ENCODE measurements around the gene MED26. TPM values are rescaled to one million over a fixed set of nuclear protein-coding genes. Genes with fewer than 3 reads are reported as not detected.

Gene MED26
- total RNA-seq, 1 donor from 2014 or later, result 6.3 TPM

DNA sequence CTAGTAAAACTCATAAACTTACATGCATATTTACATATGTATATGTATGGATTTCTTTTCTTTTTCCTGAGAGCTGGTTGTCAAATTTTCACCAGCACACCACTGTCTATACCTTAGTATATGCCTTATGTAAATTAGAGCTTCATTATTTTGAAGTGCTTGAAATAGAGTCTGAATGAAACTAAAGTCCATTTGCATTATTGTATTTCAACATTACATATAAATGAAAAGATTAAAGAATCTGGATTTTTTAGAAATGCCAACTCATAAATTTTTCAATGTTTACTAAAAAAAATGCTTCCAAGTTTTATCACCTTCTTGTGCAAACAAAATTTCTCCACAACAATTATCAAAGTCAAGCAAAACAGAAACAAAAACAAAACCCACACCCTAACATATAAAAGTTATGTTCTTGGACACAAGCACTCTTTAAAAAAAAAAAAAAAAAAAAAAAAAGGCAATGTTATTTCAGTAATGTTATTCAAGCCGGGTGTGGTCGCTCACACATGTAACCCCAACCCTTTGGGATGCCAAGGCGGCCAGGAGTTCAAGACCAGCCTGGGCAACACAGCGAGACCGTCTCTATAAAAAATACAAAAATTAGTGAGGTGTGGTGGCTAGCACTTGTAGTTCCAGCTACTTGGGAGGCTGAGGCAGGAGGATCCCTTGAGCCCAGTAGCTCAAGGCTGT lies 18.3 kb downstream of the MED26 start:
- no peak for ATAC-seq

DNA sequence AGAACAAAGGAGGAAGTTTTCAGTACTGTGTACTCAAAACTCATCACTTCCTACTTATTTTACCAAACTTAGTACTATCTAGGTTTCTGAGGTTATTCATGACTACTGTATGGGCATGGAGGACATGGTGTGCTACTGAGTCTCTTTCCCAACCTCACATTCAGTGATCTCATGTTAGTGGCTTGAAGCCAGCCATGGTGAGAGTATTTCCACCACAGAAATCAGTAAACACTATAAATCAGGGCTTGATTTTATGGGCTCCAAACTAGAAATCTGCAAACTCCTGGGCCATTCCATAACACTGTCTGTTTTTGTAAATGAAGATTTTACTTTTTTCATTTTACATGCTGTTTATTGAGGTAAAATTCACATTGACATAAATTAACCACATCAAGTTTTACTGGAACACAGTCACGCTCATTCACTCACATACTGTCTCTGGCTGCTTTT lies 19.7 kb downstream of the MED26 start:
- ATAC-seq, result no peak

DNA sequence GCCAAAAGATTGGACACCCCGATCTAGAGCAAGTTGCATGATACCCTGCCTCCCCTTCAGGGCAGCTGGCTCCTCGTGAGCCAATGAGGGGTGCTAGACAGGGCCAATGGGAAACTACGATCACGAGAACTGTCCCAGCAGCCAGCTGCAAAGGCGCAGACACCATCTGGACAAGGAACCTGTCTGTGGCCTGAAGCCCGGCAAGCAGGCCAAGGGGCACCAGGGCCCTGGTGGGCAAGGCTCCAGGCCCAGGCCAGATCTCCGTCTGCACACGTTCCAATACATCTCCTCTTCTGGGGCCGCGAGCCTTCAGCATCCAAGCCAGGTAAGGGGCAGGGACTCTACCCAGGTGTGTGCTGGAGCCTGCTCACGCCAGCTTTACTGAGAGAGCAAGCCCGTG lies 20.2 kb downstream of the MED26 start:
- no peak for ATAC-seq

DNA sequence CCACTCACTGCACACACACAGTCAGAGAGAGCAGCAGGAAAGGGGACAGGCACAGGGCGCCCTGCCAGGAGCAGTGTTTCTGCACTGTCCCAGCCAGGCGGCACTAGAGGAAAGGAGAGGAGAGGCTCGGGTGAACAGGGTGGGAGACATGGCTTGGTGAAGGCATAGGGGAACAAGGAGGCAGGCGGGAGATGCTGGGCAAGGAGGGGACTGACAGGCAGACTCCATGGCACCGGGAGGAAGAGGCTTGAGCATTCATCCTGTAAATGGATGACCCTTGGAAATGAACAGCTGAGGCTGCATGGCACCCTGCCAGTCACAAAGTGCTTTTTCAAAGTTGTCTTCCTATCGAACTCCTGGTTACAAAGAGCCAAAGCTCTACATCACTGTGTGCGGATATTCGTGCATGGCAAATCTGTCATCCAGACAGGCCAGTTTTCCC lies 22.4 kb downstream of the MED26 start:
- peak; percentile 13 for ATAC-seq

DNA sequence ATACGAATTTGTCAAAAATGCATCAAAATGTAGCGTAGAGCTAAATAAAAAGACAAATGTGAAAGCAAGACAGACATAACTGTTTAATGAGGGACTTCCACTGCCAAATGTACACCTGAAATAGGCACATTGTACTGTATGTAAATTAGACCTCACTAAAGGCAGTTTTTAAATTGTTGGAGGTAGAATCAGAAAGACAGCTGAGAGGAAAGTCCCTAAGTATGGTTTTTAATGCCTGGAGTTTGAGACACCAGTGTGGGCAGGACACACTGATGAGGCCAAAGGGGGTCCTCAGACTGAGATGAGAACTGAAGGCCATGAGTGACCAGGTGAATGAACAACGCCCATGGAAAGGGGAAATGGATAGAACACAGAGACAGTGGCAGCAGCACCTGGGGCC lies 22.9 kb downstream of the MED26 start:
- ATAC-seq, result no peak

DNA sequence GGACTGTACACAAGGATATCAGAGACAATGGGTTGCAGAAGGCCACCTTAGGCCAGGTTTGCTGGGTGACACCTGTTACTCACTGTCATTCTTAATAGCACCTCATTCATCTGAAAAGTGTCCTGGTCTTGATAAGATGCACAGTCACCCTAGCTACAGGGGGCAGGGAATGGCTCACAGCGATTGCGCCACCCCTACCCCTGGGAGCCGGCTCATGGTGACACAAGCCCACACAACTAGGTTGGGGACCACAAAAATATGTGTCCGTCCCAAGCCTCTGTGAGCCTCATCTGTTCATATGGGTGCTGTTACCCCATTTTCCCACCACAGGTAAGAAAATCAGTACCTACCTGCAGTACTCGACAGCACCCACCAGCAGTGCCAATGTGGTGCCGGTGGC lies 23.4 kb downstream of the MED26 start:
- no peak for ATAC-seq

DNA sequence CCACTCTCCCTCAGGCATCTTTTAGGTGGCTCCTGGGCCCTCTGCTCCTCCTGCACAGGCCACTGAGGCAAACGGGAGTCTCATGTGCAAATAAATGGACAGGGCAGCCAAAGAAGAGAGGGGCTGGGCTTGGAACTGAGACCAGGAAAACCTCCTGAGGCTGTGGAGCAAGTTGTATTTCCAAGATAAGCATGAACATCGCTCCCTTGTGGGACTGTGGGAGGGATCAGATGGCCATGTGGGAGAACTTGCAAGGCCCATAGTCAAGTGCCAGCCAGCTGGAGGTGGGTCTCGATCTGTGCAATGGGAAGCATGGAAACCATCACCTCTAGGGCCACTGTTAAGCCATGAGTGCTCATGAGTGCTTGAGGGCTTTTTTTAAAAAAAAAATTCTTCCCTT lies 24.9 kb downstream of the MED26 start:
- ATAC-seq, result no peak

DNA sequence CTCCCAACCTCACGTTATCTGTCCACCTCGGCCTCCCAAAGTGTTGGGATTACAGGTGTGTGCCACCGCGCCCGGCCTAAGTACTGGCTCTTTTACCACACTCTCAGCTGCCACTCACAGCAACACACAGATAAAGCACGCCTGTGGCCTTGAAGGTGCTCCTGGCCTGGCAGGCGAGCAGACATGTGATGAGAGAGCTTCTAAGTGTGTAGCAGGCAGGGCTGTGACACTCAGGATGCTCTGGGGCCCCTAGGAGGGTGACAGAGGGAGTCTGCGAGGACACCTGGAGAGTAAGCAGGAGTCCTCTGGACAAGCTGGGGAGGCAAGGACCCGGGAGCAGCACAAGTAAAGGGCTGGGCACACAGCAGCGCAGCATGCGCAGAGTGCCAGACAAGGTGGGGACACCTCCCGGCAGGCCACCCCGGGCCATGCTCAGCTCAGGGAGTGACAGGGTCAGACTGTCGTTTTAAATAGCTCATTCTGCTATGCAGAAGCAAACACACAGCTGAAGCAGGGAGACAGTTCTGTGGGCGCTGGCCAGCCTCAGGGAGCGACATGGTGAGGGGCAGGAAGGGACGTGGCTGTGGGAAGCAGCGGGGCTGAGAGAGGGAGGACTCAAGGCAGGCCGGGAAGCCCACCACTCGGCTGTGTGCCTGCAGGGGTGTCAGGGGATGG lies 26.5 kb downstream of the MED26 start:
- ATAC-seq, result no peak

DNA sequence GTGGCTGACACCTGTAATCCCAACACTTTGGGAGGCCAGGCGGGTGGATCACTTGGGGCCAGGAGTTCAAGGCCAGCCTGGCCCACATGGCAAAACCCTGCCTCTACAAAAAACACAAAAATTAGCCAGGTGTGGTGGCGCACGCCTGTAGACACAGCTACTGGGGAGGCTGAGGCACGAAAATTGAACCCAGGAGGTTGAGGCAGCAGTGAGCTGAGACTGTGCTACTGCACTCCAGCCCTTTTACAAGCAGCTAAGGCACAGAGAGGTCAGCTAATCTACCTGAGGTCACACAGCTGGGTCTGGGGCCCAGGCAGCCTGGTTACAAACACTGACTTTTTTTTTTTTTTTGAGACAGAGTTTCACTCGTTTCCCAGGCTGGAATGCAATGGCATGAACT lies 27.2 kb downstream of the MED26 start:
- no peak for ATAC-seq

DNA sequence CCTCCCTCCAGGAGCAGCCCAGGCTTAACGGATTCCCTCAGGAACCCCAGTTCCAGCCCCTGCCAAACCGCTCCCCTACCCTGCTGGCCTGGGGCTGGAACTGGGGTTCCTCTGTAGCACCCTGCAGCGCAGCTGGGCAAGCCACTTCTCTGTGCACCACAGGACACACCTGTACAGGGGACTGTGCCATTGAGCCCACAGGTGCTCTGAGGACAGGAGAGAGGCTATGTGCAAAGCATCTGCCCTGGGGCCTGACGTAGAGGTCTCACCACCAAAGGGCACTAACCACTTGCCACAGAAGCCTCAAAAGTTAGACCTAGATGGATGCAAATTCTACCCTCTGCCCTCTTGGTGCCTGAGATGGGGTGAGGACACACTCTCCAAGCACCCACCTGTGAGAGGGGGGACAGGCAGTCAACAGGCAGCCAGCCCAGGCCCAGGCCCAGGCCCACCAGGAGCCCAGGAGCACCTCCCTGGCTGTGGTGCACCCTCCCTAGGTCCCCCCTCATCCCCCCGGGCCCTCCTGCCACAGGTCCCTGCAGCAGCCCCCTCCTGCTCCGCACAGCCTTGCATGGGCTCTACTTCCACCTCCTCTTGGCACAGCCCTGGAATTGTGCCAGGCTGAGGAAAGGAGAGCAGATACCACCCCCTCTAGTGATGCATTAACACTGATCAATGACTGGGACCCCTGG lies 28.2 kb downstream of the MED26 start:
- ATAC-seq, result peak; percentile 17

DNA sequence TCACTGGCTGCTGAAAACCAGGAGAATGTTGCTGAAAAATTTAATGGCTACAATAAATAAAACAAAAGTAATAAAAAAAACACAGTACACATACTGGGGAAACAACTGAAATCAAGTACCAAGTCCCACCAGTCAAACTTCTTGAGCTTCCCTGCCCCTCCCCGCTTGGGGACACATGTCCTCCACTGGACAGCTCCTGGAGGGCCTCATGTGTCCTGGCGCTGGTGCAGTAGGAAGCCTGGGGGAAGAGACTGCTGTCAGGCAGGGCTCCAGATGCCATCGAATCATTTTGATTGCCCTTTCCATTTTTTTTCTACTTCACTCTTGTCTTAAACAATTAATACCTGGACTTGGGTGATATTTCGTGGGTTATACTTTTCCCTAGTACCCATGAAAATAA lies 29.2 kb downstream of the MED26 start:
- no peak for ATAC-seq

DNA sequence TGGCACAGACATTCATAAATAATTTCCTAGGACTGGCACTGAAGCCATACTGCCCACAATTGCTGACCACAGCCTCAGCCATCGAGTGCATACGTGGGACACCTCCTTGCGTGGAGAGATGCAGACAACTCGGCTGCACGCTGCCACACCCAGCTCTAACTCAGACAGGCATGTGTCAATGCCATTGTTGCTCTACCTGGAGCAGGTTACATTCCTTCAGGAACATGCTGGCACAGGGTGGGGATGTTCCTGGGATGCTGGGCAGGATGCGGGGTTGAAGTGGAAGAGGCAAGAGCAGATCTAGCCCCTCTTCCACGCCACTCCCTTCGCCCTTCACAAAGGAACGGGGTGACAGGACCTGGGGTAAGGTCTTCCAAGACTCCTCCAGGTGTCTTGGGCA lies 31.6 kb downstream of the MED26 start:
- no peak for ATAC-seq

DNA sequence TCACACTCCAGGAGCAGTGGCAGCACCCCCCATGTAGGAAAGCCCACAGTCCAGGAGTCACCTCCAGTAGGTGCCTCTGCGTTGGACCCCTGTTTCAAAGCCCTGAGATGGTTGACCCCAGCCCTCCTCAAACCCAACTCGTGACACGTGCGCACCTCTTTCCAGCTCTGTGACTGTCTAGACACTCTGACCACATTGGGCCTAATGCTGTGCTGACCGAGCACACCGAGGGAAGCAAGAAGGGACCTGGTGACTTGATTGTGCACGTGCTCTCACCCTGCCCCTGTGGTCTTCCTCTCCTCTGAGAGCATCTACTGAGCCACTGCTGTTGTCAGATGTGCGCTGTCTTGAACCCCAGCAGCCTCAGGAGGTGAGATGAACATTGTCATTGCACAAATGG lies 32.9 kb downstream of the MED26 start:
- ATAC-seq, result no peak

DNA sequence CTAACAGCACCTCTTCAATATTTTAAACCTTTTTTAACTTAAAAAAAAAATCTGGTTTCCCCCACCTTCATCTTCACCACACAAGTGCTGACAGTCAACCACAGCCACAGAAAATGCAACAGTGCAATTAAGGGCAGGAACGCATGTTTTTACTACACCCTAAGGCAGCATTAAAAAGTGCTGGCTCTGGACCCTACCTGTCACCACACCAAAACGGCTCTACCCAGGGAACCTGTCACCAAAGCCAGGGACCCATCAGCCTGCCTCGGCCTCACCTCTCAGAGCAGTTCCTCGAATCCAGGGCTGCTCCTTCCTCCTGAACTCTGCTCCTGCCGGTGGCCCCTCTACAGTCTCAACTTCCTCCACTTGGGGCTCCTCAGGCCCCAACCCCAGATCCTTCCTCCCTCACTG lies 33.3 kb downstream of the MED26 start:
- ATAC-seq, result no peak

DNA sequence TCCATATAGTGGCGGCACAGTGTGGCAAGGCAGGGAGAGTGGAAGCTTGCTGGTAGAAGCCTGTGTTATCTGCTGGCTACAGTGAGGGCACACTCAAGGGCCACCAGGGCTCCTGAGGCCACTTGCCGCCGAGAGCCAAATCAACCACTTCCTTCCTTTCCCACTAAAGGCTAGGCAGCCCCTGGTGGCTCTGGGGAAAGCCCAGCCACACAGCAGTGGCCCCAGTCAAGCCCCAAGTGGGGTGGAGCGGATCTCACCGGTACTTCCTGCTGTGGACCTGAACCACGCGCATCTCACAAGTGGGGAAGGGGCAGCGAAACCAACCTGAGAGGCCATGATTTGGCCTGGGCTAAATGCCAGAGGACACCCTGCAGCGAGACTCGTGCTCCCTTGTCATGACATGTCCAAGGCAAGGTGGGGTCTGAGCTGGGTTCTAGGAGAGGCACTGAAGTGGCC lies 33.8 kb downstream of the MED26 start:
- no peak for ATAC-seq

DNA sequence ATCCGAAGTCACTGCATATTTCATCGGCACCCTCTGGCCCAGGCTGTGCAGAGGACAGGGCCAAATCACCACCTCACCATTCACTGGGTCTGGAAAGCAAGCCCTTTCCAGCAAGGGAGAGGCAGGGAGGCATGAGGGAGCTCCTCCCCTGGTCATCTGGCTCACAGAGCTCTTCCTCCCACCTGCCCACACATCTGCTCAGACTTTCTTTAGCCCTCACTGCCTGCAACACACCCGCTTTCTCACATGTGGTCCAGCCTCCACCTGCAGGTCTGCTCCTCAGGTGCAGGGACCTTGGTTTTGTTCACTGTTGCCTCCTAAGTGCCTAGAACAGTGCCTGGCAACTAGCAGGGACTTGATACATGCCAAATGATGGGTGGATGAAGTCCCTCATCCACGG lies 34.8 kb downstream of the MED26 start:
- ATAC-seq, result no peak

DNA sequence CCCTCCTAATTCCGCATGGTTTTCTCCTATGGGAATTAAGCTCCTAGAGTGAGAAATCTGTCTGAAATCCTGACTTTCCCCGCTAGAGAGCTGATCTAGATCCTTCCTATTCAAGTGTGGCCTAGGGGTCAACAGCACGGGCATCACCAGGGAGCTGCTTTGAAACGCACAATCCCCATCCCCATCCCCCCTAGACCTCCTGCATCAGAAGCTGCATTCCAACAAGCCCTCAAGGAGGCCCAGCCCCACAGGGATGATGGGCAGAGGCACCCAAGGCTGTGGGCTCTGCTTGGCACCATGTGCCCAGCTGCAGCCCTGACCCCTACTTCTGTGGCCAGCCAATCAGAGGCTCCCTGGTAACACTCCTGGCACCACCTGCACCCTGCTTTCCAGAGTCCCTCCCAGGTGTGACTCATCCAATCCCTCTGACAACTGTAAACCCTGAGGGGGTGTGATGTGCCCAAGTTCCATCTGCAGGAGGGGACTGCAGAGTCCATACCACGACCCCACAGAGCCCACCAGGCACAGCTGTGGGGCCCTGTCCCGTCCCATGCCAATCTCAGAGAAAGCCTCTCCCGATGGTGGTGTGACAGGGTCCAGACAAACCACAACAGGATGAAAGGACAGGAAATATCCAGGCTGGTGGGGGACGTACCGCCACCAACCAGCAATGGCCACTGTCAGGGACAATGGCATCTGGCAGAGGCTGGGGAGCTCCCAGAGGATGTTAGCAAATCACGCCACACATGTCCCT lies 36.0 kb downstream of the MED26 start:
- ATAC-seq, result no peak

DNA sequence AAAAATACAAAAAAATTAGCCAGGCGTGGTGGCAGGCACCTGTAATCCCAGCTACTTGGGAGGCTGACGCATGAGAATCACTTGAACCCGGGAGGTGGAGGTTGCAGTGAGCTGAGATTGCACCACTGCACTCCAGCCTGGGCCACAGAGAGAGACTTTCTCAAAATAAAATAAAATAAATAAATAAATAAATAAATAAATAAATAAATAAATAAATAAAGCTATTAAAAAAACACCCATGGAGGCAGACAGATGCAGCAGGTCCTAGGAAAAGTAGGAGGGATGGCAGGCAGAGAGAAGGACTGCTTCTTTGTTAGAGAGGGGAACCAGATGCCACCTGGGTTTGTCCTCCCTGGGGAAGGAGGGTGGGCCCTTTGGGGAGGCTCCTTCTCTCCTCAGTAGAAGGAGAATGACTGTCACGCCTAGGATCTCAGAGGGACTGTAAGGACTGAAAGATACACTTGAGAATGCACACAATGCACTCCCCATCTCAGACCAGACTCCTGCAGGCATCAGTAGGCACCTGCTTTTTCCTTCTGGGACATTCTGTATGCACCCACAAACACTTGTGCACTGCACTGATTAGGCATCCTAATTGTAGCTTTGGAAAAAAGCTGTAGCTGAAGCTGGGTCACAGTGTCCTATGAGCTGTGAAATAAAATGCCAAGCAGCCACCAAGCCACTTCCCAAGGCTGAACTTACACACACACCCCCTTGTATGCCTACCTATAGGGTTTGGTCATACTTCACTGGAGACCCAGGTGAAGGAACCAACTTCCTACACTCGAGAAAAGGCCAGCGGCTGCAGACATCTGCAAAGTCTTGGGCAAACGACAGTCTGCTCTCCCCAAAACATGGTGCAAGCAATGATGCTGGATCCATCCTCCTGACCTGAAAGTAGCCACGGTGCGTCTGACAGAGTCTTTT lies 36.9 kb downstream of the MED26 start:
- ATAC-seq, result no peak

DNA sequence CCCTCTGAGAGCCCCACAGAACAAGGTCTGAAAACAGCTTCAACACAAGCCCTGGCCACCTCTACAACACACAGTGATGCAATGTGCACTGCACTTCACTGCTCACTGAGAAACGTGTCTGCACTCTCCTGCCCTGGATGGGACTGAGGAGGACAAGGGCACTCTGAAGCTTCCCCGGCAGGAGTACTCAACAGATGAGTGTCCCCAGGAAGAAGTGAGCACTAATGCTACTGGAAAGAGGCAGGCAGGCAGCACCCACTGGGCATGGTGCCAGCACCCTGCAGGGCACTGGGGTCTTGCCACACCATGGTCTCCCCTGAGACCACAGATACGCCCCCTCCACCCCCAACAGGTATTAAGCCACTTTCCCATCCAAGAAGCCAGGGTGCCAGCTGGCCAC lies 38.1 kb downstream of the MED26 start:
- no peak for ATAC-seq

DNA sequence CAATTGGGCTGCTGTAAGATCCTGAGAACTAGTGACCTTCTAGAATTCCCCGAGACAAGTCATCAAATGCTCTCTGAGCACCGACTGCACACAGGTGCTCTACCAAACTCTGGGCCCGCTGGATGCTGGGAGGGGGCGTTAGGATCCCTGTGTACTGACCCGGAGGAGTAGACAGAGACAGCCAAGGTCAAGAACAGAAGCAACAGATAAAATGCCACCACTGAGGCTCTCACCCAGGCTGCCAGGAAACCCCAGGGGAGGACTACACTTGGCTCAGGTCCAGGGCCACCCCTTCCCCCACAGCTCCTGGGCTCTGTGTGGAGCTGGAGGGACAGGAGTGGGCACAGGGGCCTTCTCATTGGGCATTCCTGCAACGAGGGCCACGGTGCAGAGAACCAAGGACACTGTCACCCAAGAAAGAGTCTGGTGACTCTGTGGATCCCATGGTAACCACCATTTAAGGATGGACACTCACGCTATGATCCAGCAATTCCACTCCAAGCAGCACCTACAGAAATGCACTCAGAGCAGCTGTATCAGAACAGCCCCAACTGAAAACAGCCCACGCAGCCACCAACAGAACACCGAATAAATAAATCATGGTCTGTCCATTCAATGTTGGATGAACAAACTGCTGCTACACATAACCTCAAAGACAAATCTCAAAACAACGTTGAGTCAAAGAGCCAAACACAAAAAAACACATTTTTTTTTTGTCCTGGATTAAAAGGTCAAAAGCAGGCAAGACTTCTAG lies 39.0 kb downstream of the MED26 start:
- no peak for ATAC-seq

Measured in esophagus mucosa (tissue), 1 donor.